K562 (cell line): ENCODE results near the gene PRPF38A.

Experiments used
- CHD2 ChIP-seq: IDR thresholded peaks from 2 replicates; pipeline ENCODE4 v1.6.1; 2011; ENCODE audit warnings: low read depth, low read length
- PHB ChIP-seq: fragments of 250-450 bp; sonication (Bioruptor Pico); IDR thresholded peaks from 2 replicates; pipeline ENCODE4 v1.5.0; 2021
- PRMT5 ChIP-seq: sonication (generic); formaldehyde crosslinking; IDR thresholded peaks from 2 replicates; pipeline ENCODE4 v1.5.0; 2020; ENCODE audit warnings: missing genetic modification reagents
- RAD21 ChIP-seq, 2 experiments: fragments of 250-450 bp in 1 of 2; fragments of 450-650 bp in 1 of 2; sonication (Bioruptor Pico) in 1 of 2; formaldehyde crosslinking in 1 of 2; IDR thresholded peaks in 1 of 2; conservative IDR thresholded peaks in 1 of 2; 2 replicates each; pipeline versions ENCODE4 v1.4.0 to v1.8.0; 2020 to 2022; ENCODE audit warnings: mild to moderate bottlenecking in 2 of 2, moderate library complexity in 1 of 2
- SMAD4 ChIP-seq: fragments of 250-450 bp; sonication (Bioruptor Pico); conservative IDR thresholded peaks from 2 replicates; pipeline ENCODE4 v1.8.0; 2021; ENCODE audit warnings: inconsistent platforms, mild to moderate bottlenecking, moderate library complexity
- SP2 ChIP-seq: IDR thresholded peaks from 2 replicates; pipeline ENCODE4 v1.6.1; 2011; ENCODE audit warnings: mild to moderate bottlenecking, low read depth, low read length, moderate library complexity; ENCODE audit not compliant: poor library complexity, severe bottlenecking; ENCODE audit errors: extremely low read depth
- TEAD4 ChIP-seq, 2 experiments: sonication (generic) in 1 of 2; formaldehyde crosslinking in 1 of 2; IDR thresholded peaks; 2 replicates each; pipeline versions ENCODE4 v1.6.1 to v1.8.0; 2012 to 2022; ENCODE audit warnings: borderline replicate concordance in 1 of 2, inconsistent platforms in 1 of 2, low read length in 1 of 2, mild to moderate bottlenecking in 1 of 2, missing genetic modification reagents in 1 of 2
- YY1 ChIP-seq, 3 experiments: IDR thresholded peaks; 2 replicates each; pipeline ENCODE4 v1.6.1; 2011; ENCODE audit warnings: low read length in 2 of 3, mild to moderate bottlenecking in 2 of 3, moderate library complexity in 2 of 3, borderline replicate concordance in 1 of 3, control low read depth in 1 of 3, low read depth in 1 of 3; ENCODE audit not compliant: insufficient read depth in 3 of 3, insufficient replicate concordance in 2 of 3, control insufficient read depth in 1 of 3, insufficient read length in 1 of 3; ENCODE audit errors: extremely low read depth in 1 of 3
- ZNF282 ChIP-seq: sonication (generic); formaldehyde crosslinking; IDR thresholded peaks from 2 replicates; pipeline ENCODE4 v1.8.1; 2023; ENCODE audit warnings: missing genetic modification reagents
- TF ChIP-seq, protein P1 (sequence below), 3 experiments: IDR thresholded peaks in 2 of 3; conservative IDR thresholded peaks in 1 of 3; 2 replicates each; pipeline ENCODE4 v1.5.1; 2011 to 2012; ENCODE audit warnings: low read length in 3 of 3, mild to moderate bottlenecking in 3 of 3, control low read depth in 2 of 3, improper control_type of control experiment in 1 of 3, inconsistent platforms in 1 of 3, low read depth in 1 of 3, mixed read lengths in 1 of 3, moderate library complexity in 1 of 3; ENCODE audit not compliant: insufficient read depth in 2 of 3
- TF ChIP-seq, protein P2 (sequence below), 2 experiments: IDR thresholded peaks in 1 of 2; conservative IDR thresholded peaks in 1 of 2; 2 replicates each; pipeline ENCODE4 v1.6.1; 2016; ENCODE audit warnings: low read depth in 2 of 2, mild to moderate bottlenecking in 1 of 2, missing compliant biosample characterization in 1 of 2, missing genetic modification characterization in 1 of 2, moderate library complexity in 1 of 2
- TF ChIP-seq, protein P3 (sequence below): fragments of 450-650 bp; IDR thresholded peaks from 2 replicates; pipeline ENCODE4 v1.6.1; 2016; ENCODE audit warnings: antibody characterized with exemption

DNA sequence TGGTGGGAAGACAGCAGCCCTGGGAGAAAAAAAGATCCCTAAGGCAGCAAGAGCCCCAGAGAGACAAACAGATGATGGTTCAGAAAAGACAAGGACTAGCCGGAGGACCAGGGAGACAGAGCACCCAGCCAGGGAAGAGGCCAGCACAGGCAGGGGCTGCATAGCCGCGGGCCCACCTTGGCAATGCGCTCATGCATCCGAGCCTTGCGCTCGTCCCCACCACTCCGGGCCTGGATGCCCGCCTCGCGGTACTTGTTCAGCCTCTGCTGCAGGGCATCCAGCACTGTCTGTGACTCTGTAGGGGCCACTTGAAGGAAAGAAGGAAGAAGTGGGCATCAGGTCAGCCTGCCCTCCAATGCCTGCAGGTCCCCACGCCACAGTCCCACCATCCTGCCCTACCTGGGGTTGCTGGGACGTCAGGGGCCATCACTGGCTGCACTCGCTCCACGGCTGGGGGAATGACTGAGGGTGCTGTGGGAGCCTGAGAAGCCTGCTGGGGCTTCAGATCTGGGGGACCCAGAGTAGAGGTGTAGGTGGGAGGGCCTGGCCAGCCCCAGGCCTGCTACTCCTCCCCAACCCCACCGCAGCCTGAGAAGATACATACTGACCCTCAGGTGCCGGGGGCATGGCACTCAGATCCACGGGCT is 45.4 kb upstream of the PRPF38A start:
- no peak for TF ChIP-seq PRMT5 (CRISPR knock-in tag)
- no peak for TF ChIP-seq YY1 (IDR thresholded peaks at IDR 0.05; ENCODE audit: borderline replicate concordance in 1 of 3, control insufficient read depth in 1 of 3, extremely low read depth in 1 of 3, insufficient read depth in 3 of 3, insufficient read length in 1 of 3, insufficient replicate concordance in 2 of 3, low read depth in 1 of 3, low read length in 2 of 3)
- TF ChIP-seq, protein P1, sequence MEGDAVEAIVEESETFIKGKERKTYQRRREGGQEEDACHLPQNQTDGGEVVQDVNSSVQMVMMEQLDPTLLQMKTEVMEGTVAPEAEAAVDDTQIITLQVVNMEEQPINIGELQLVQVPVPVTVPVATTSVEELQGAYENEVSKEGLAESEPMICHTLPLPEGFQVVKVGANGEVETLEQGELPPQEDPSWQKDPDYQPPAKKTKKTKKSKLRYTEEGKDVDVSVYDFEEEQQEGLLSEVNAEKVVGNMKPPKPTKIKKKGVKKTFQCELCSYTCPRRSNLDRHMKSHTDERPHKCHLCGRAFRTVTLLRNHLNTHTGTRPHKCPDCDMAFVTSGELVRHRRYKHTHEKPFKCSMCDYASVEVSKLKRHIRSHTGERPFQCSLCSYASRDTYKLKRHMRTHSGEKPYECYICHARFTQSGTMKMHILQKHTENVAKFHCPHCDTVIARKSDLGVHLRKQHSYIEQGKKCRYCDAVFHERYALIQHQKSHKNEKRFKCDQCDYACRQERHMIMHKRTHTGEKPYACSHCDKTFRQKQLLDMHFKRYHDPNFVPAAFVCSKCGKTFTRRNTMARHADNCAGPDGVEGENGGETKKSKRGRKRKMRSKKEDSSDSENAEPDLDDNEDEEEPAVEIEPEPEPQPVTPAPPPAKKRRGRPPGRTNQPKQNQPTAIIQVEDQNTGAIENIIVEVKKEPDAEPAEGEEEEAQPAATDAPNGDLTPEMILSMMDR (IDR thresholded peaks at IDR 0.05 in 2 of 3, conservative IDR thresholded peaks at IDR 0.05 in 1 of 3; ENCODE audit: insufficient read depth in 2 of 3, low read depth in 1 of 3, low read length in 3 of 3), result no peak
- TF ChIP-seq TEAD4 (IDR thresholded peaks at IDR 0.05; ENCODE audit: low read length), result no peak
- no peak for TF ChIP-seq TEAD4 (CRISPR knock-in tag; IDR thresholded peaks at IDR 0.05; ENCODE audit: borderline replicate concordance)
- no peak for TF ChIP-seq SMAD4 (CRISPR knock-in tag)
- no peak for TF ChIP-seq SP2
- TF ChIP-seq PHB, result no peak
- TF ChIP-seq, protein P2, sequence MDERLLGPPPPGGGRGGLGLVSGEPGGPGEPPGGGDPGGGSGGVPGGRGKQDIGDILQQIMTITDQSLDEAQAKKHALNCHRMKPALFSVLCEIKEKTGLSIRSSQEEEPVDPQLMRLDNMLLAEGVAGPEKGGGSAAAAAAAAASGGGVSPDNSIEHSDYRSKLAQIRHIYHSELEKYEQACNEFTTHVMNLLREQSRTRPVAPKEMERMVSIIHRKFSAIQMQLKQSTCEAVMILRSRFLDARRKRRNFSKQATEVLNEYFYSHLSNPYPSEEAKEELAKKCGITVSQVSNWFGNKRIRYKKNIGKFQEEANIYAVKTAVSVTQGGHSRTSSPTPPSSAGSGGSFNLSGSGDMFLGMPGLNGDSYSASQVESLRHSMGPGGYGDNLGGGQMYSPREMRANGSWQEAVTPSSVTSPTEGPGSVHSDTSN (CRISPR knock-in tag; IDR thresholded peaks at IDR 0.05; ENCODE audit: low read depth), result no peak
- TF ChIP-seq, protein P2 (tag; conservative IDR thresholded peaks at IDR 0.05; ENCODE audit: low read depth), result no peak
- TF ChIP-seq ZNF282 (CRISPR knock-in tag), result no peak
- TF ChIP-seq, protein P3, sequence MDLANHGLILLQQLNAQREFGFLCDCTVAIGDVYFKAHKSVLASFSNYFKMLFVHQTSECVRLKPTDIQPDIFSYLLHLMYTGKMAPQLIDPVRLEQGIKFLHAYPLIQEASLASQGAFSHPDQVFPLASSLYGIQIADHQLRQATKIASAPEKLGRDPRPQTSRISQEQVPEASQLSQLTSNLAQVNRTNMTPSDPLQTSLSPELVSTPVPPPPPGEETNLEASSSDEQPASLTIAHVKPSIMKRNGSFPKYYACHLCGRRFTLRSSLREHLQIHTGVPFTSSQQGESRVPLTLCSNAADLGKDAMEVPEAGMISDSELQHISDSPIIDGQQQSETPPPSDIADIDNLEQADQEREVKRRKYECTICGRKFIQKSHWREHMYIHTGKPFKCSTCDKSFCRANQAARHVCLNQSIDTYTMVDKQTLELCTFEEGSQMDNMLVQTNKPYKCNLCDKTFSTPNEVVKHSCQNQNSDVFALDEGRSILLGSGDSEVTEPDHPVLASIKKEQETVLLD, result no peak
- TF ChIP-seq CHD2, result no peak
- no peak for TF ChIP-seq RAD21 (CRISPR knock-in tag; conservative IDR thresholded peaks at IDR 0.05 in 1 of 2, IDR thresholded peaks at IDR 0.05 in 1 of 2)
